Measurements from ENCODE around the gene C2orf72. TPM values are rescaled to one million over a fixed set of nuclear protein-coding genes. Genes with fewer than 3 reads are reported as not detected.

The C2orf72 gene
- total and polyA plus RNA-seq, 2 of the 4 experiments (the other 2 are of a cell fraction), result 0.09 to 0.18 TPM

DNA sequence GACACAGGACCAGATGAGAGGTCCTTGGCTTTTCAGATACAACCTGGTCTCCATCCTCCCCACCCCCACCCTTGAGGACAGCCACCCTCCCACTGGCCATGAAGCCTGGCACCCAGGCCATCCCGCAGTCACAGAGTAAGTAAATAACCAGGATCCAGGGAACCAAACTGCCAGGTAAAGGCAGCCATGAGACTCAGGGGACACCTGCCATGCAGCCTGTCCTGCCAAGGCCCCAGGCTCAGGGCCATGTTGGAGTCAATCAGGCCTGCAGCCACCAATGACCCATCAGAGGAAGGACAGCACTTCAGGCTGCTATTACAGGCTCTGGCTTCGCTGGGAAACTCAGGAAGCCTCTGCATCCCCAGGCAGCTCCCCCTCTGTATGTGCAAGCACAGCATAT, 25.8 kb upstream of the C2orf72 start:
- no peak for ATAC-seq (ENCODE audit: low read depth)
- Histone ChIP-seq H4K20me1 (ENCODE audit: insufficient read depth, low read length) (no peaks in the 10 kb centered on the region), H4K5ac (ENCODE audit: low read depth, low read length) (no peak overlapping the region), H3K9me1 (ENCODE audit: insufficient read depth, low read length) (no peaks in the 10 kb centered on the region), H2AK5ac (ENCODE audit: low read depth, low read length) (no peak overlapping the region), H3K56ac (ENCODE audit: extremely low read depth, insufficient read depth, low read length) (no peak overlapping the region), H4K91ac (ENCODE audit: insufficient read depth, low read depth, low read length) (no peak overlapping the region), H3K36me3 (ENCODE audit: control insufficient read depth, insufficient read depth, low read length) (no peaks in the 10 kb centered on the region), H3K14ac (replicated peaks; ENCODE audit: low read depth, low read length) (no peak overlapping the region), H3K27me3 (ENCODE audit: control insufficient read depth, insufficient read depth, low read length) (peaks cover 68% of the 10 kb centered on the region), H4K8ac (ENCODE audit: low read depth in 2 of 2, low read length in 2 of 2) (no peak overlapping the region), H3K4me1 (ENCODE audit: control insufficient read depth, insufficient read depth, low read length) (no peaks in the 10 kb centered on the region), H3K4ac (ENCODE audit: low read depth, low read length) (no peak overlapping the region), H2BK20ac (ENCODE audit: low read depth, low read length) (no peak overlapping the region), H2BK5ac (ENCODE audit: low read depth, low read length, poor library complexity, severe bottlenecking) (no peak overlapping the region), H3K27ac (ENCODE audit: insufficient read depth, low read length) (no peak overlapping the region), H2AK9ac (replicated peaks; ENCODE audit: low read depth, low read length, poor library complexity) (no peak overlapping the region), H3K79me1 (ENCODE audit: low read depth in 1 of 2, low read length in 2 of 2) (no peaks in the 10 kb centered on the region), H2BK15ac (ENCODE audit: low read depth, low read length) (no peak overlapping the region), H3K4me3 (ENCODE audit: insufficient read depth, low read depth, low read length) (no peak overlapping the region), H3K23ac (ENCODE audit: low read depth, low read length) (no peak overlapping the region), H3K9me3 (ENCODE audit: control insufficient read depth, insufficient read depth, low read length) (no peaks in the 10 kb centered on the region), H2AFZ (replicated peaks; ENCODE audit: low read length, poor library complexity) (no peak overlapping the region), H3K4me2 (ENCODE audit: low read depth, low read length) (no peak overlapping the region), H3K9ac (ENCODE audit: low read depth, low read length) (no peak overlapping the region), H3K18ac (ENCODE audit: low read depth, low read length) (no peak overlapping the region), H2BK120ac (ENCODE audit: low read depth, low read length) (no peak overlapping the region)
- in situ Hi-C loops (cut with MboI; ENCODE audit: low sequenced_read_pairs) (no loop called here), dilution Hi-C loops (cut with HindIII; ENCODE audit: low sequenced_read_pairs, unreplicated experiment) (no loop called here), intact Hi-C loops (cut with micrococcal nuclease) (loop anchor here (10.0 kb wide), 1 partner anchor 57 kb away; no protein-coding TSS in a partner anchor)
- TF ChIP-seq MAZ (IDR thresholded peaks at IDR 0.05; ENCODE audit: borderline replicate concordance, low read depth, low read length), result no peak
- no peak for TF ChIP-seq NFE2L2 (IDR thresholded peaks at IDR 0.05; ENCODE audit: low read depth, low read length)
- TF ChIP-seq, protein P1, sequence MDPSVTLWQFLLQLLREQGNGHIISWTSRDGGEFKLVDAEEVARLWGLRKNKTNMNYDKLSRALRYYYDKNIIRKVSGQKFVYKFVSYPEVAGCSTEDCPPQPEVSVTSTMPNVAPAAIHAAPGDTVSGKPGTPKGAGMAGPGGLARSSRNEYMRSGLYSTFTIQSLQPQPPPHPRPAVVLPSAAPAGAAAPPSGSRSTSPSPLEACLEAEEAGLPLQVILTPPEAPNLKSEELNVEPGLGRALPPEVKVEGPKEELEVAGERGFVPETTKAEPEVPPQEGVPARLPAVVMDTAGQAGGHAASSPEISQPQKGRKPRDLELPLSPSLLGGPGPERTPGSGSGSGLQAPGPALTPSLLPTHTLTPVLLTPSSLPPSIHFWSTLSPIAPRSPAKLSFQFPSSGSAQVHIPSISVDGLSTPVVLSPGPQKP (IDR thresholded peaks at IDR 0.05; ENCODE audit: borderline replicate concordance, low read depth, low read length), result no peak
- POLR2A ChIA-PET (ENCODE audit: unreplicated experiment), result no interaction called here
- CTCF ChIA-PET, result no interaction called here
- WGBS, 2 experiments (ENCODE audit: extremely low coverage in 2 of 2, insufficient read length in 1 of 2), result 100% methylated on average over 1 of the region's 2 CpGs; no CpG with 5 or more reads in 1 of the 2 experiments
- no peak for DNase-seq
- BruUV-seq (replicated peaks), result no TSS peak

All from IMR-90 (cell line).